ENCODE results near the gene KRTAP3-1.
A peak's percentile ranks its signal among the peaks of the same experiment; 100 is the strongest.
"Not testable (repeated sequence)": the region's sequence is repeated elsewhere in the genome, so short reads cannot be mapped to it uniquely, and the experiment has no call there.

KRTAP3-1 gene
- total RNA-seq, result 0 to 0.03 (median 0) reads per million in 18 experiments

GRCh38 chr17:41008811-41009210 lies at the start of gene KRTAP3-1:
TSS of gene KRTAP3-1 (minus strand) at chr17:41009128. CDS start at chr17:41009074, 54 bp downstream.
- no peak for DNase-seq

DNA sequence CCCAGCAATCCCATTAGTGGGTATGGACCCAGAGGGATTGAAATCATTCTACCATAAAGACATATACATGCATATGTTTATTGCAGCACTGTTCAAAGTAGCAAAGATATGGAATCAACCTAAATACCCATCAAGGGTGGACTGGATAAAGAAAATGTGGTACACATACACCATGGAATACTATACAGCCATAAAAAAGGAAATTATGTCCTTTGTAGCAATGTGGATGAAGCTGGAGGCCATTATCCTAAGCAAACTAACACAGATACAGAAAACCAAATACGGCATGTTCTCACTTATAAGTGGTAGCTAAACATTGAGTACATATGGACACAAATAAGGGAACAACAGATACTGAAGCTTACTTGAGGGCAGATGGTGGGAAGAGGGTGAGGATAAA lies 48.6 kb upstream of the KRTAP3-1 start:
- DNase-seq, result no peak

DNA sequence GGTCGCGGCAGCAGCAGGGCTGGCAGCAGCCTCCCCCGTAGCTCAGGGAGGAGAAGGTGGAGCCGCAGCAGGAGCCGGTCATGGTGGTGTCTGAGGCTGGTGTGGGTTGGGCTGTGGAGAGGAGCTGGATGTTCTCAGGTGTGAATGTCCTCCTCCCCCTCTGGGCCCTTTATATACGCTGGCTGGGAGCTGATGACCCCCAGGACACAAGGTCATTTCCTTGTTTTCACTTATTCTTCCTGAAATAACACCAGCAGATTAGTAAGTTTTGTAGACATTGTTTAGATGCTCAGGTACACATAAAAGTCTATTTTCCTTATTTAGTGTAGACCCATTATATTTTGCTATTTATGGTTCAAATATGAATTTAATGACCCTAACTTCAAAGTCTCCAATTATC lies 46.2 kb upstream of the KRTAP3-1 start, which contains the start of gene KRTAP2-2:
TSS of gene KRTAP2-2 (minus strand) at position 101 of the 400 bp plus-strand sequence. CDS start at position 82, 19 bp downstream.
- DNase-seq, result not testable (repeated sequence)

DNA sequence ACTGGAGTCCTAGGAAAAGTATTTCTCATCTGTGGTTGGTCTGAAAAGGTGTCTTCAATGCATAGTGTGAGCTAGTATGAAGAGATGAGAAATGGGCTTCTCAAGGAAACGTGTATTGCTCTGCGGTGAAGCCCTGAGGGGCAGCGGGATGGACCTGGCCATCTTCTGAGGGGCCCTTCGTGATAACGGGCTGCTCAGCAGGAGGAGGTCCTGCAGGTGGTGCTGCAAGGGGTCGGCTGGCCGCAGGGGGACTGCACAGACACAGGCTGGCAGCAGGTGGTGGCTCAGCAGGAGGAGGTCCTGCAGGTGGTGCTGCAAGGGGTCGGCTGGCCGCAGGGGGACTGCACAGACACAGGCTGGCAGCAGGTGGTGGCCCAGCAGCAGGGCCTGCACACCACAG lies 45.6 kb upstream of the KRTAP3-1 start:
- DNase-seq, result not testable (repeated sequence)

GRCh38 chr17:41054025-41054424 lies 45.1 kb upstream of the KRTAP3-1 start:
- DNase-seq, result no peak

DNA sequence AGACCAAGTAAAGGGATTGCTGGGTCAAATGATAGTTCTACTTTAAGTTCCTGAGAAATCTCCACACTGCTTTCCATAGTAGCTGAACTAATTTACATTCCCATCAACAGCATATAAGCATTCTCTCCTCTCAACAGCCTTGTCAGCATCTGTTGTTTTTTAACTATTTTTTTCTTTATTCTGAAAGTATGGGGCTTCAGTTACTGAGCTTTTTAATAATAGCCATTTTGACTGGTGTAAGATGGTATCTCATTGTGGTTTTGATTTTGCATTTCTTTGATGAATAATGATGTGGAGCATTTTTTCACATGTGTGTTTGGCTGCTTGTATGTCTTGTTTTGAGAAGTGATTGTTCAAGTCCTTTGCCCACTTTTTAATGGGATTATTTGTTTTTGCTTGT lies 43.6 kb upstream of the KRTAP3-1 start:
- DNase-seq, result no peak

DNA sequence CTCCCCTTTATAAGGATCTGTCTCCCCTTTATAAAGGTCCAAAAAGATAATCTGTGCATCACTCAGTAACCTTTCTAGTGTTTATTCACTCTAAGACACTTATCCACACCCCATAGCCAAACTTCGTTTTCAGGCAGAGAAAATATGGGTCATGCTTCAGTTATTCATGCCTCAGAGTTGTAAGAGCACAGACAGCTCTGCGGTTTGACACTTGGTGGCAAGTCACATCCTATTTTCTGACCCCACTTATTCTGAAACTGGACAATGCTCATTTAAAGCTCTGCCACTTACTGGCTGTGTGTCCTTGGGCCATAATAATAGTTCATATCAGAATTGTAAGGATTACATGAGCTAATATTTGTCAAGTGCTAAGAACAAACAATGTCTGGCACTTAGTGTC lies 40.2 kb upstream of the KRTAP3-1 start:
- DNase-seq, result no peak

- DNase-seq, result no peak
Measured at GRCh38 chr17:41048441-41048840, 39.5 kb upstream of the KRTAP3-1 start.

GRCh38 chr17:41046735-41047465 lies 38.0 kb upstream of the KRTAP3-1 start, which contains the start of gene KRTAP2-1:
TSS of gene KRTAP2-1 (minus strand) at chr17:41047316. CDS start at chr17:41047267, 49 bp downstream.
- not testable (repeated sequence) for DNase-seq

DNA sequence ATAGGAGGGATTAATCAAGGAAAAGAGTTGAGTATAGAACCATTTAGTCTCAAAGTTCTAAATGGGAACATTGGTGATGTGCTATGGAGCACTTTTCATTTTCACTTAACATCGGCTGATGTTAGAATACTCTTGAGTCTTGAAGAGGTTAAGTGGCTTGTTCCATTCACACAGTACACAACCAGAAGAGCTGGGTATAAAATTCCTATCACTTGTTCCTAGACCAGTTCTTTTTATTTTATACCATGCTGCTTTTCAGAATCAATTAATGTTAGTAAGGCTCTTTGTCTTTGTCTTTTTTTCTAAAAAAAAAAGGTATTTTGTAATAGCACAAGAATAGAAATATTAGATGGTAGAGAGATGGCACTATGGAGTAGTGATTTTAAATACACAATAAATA lies 34.0 kb upstream of the KRTAP3-1 start:
- DNase-seq, result no peak

- DNase-seq, result not testable (repeated sequence)
Measured at GRCh38 chr17:41040783-41041571, 32.0 kb upstream of the KRTAP3-1 start, which contains the start of gene KRTAP1-1. TSS of gene KRTAP1-1 (minus strand) at chr17:41041450. CDS start at chr17:41041397, 53 bp downstream.

GRCh38 chr17:41037853-41038350 lies 29.0 kb upstream of the KRTAP3-1 start:
- DNase-seq, result no peak

DNA sequence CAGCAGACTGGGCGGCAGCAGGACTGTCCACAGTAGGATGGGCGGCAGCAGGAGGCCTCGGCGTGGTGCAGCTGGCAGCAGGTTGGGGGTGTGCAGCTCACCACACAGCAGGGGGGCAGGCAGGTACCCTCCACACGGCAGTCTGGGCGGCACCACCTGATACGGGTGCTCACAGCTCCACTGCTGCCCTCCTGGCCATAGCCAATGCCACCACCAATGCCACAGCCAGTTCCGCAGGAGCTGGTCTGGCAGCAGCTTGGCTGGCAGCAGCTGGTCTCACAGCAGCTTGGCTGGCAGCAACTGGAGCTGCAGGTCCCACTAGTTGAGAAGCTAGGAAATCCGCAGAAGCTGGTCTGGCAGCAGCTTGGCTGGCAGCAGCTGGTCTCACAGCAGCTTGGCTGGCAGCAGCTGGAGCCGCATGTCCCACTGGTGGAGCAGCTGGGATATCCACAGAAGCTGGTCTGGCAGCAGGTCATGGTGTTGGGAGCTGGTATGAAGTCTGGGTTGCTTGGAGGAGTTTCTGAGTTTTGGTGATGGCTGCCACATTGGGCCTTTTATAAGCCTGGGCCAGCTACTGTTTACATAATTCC lies 25.5 kb upstream of the KRTAP3-1 start, which contains the start of gene KRTAP1-3:
TSS of gene KRTAP1-3 (minus strand) at position 529 of the 590 bp plus-strand sequence. CDS start at position 476, 53 bp downstream.
- not testable (repeated sequence) for DNase-seq

DNA sequence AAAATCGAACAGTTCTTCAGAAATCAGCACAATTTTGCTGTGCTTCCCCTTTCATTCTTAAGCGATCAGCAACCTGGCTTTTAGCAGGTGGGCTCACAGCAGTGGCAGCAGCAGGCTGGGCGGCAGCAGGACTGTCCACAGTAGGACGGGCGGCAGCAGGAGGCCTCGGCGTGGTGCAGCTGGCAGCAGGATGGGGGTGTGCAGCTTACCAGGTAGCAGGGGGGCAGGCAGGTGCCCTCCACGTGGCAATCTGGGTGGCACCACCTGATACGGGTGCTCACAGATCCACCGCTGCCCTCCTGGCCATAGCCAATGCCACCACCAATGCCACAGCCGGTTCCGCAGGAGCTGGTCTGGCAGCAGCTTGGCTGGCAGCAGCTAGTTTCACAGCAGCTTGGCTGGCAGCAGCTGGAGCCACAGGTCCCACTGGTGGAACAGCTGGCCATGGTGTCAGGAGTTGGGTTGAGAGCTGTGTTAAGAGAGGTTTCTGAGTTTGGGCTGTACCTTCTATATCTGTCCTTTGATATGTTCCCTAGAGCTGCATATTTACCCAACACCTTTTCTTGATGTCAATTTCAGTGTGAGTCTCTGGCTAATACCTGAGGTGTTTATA lies 20.8 kb upstream of the KRTAP3-1 start, which contains the start of gene KRTAP1-4:
TSS of gene KRTAP1-4 (minus strand) at position 563 of the 613 bp plus-strand sequence. CDS start at position 446, 117 bp downstream.
- DNase-seq, result no peak

DNA sequence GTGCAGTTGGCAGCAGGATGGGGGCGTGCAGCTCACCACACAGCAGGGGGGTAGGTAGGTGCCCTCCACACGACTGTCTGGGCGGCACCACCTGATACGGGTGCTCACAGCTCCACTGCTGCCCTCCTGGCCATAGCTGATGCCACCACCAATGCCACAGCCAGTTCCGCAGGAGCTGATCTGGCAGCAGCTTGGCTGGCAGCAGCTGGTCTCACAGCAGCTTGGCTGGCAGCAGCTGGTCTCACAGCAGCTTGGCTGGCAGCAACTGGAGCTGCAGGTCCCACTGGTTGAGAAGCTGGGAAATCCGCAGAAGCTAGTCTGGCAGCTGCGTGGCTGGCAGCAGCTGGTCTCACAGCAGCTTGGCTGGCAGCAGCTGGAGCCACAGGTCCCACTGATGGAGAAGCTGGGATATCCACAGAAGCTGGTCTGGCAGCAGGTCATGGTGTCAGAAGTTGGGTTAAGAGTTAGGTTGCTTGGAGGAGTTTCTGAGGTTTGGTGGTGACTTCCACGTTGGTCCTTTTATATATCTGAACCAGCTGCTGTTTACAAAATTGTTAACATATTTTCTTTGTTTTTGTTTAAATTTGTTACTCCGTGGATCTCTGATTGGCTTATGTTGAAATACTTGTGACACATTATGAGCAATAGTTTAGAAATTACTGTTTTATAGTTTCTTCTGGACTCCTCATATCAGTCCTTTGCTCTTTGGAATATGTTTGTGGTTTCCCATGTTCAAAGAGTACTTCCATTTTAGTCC lies 18.0 kb upstream of the KRTAP3-1 start, which contains the start of gene KRTAP1-5:
TSS of gene KRTAP1-5 (minus strand) at position 494 of the 757 bp plus-strand sequence. CDS start at position 441, 53 bp downstream.
- DNase-seq, result no peak

DNA sequence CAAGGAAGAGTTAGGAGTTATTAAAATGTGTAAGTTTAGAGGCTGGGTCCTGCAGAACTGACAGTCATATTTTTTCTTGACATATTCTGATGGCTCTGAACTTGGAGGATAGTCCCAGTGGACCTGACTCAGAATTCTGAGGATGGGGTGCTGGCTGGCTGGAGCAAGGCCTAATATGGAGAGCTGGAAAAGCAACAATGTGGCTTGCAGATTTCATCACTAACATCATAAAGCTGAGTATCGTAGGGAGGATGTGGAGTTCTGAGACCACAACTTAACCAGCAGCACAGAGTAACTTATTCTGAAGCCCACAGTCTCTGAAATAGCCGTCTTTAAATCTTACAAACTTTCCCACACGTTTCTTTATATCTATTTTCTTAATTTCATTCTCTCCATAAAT lies 15.8 kb upstream of the KRTAP3-1 start:
- no peak for DNase-seq

DNA sequence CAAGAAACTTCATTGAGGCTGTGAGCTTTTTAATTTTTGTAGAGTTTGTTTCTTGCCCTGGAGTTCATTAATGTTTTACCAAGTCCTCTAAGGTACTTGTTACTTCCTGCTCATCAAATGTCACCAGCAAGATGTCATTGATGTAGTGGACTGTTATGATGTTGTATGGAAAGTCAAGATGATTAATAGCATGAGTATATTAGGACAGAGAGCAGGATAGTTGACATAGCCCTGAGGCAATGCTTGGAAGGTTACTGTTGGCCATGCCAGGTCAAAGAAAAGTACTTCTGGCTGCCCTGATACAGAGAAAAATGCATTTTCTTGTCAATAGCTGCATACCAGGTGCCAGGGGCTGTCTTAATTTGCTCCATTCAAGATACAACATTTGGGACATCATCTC lies 11.4 kb upstream of the KRTAP3-1 start:
- no peak for DNase-seq

GRCh38 chr17:41019415-41019814 lies 10.5 kb upstream of the KRTAP3-1 start:
- DNase-seq, result no peak

GRCh38 chr17:41018541-41018940 lies 9.6 kb upstream of the KRTAP3-1 start:
- DNase-seq, result peak in 1 of 2 donors; percentile 4

- DNase-seq, result no peak
Measured at GRCh38 chr17:41016578-41017215, 7.8 kb upstream of the KRTAP3-1 start.

DNA sequence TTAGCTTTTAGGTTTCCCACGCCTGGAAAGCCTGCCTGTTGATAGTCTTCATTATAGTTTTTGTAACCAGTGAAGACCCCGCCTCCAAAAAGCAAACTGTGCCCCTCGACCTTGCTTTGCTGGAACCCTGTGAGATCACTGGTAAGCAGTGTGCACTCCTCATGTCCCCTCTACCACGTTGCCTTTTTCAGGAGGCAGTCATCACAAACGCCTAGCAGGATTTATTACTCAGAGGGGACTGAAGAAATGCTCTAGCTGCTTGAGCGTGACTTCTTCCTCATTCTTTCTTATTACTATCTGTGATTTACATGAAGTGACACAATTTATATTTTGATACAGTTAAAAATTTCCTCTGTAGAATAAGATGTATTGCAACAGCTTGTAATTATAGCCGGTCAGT lies 6.5 kb upstream of the KRTAP3-1 start:
- DNase-seq, result no peak

Measured in inflammatory macrophage (primary cell).